Naive thymus-derived CD8-positive, alpha-beta T cell (primary cell): ENCODE measurements around the gene HLA-DQA1. TPM values are rescaled to one million over a fixed set of nuclear protein-coding genes. Genes with fewer than 3 reads are reported as not detected.
"Not testable (repeated sequence)": the region's sequence is repeated elsewhere in the genome, so short reads cannot be mapped to it uniquely, and the experiment has no call there.

Experiments
- ATAC-seq, 2 donors: fragments of 150-1000 bp; cut with Tn5 transposase in 1 of 2; sonication (Bioruptor Pico), chemical (Tn5 transposase) in 1 of 2; 1 replicate in 1 of 2; 2 replicates in 1 of 2; pipeline ENCODE4 v1.10.0; 2021; ENCODE audit warnings: mild to moderate bottlenecking in 2 of 2, moderate library complexity in 2 of 2
- POLR2A ChIA-PET: fragments of 350-600 bp; sonication (Branson Sonifier 250); formaldehyde crosslinking; loops from one replicate; lab custom pipeline; 2021; ENCODE audit warnings: antibody characterized with exemption; lab: Charles Lee
- DNase-seq, 10 donors: peaks; one replicate each; pipeline versions ENCODE4 v3.0.0 to v3.0.0-alpha.2; 2020 to 2022
- H3K27ac Mint-ChIP-seq, 10 donors: one replicate each; pipeline ENCODE4 v1.8.0; 2020 to 2022; ENCODE audit warnings: mild to moderate bottlenecking in 10 of 10, mixed read lengths in 10 of 10, moderate library complexity in 4 of 10, inconsistent platforms in 1 of 10
- H3K27me3 Mint-ChIP-seq, 5 donors: one replicate each; pipeline ENCODE4 v1.8.0; 2021 to 2022; ENCODE audit warnings: mixed read lengths in 5 of 5
- H3K36me3 Mint-ChIP-seq, 3 donors: one replicate each; pipeline ENCODE4 v1.8.0; 2020 to 2022; ENCODE audit warnings: mixed read lengths in 3 of 3, mild to moderate bottlenecking in 2 of 3, inconsistent platforms in 1 of 3
- H3K4me1 Mint-ChIP-seq, 4 donors: one replicate each; pipeline ENCODE4 v1.8.0; 2021 to 2022; ENCODE audit warnings: mixed read lengths in 4 of 4
- H3K4me3 Mint-ChIP-seq, 10 donors: one replicate each; pipeline ENCODE4 v1.8.0; 2020 to 2022; ENCODE audit warnings: mild to moderate bottlenecking in 10 of 10, mixed read lengths in 10 of 10, moderate library complexity in 6 of 10, inconsistent platforms in 1 of 10
- H3K9me3 Mint-ChIP-seq, 9 donors: one replicate each; pipeline ENCODE4 v1.8.0; 2020 to 2022; ENCODE audit warnings: mixed read lengths in 9 of 9, mild to moderate bottlenecking in 3 of 9, inconsistent platforms in 1 of 9, moderate library complexity in 1 of 9
- polyA plus RNA-seq, 3 donors: library from polyadenylated mRNA; unstranded; fragments of 300-500 nt; fragmentation: Illumina TruSeq; gene quantifications; one replicate each; pipeline ENCODE4 v1.2.3, GENCODE V29; 2021
- total RNA-seq, 8 experiments: library from RNA in 2 of 8; stranded (reverse) in 2 of 8; gene quantifications; one replicate each; pipeline ENCODE4 v1.2.3 and lab custom pipeline; 2021 to 2026

HLA-DQA1 gene
- total and polyA plus RNA-seq, 5 experiments from 2014 or later: 1.6 to 15.5 (median 12.4) TPM; not detected in 1

DNA sequence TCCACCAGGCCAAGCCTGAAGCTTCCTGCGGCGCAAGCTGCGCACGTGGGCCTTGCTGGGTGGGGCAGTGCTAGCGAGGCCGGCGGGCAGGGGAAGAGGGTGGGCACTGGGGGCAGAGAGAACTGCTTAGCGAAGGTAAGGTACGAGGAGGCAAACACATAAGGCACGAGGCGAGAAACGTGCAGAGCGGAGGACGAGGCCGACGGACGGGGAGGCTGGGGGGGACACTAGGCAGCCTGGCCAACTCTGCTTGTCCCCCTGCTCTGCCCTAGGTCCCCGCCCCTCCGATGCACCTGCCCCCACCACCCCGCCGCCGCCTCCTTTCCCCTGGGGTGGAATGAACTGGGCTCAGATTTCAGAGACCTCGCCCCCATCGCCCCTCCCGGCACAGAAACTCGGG is 27.1 kb downstream of the HLA-DQA1 start:
- no peaks in the 10 kb centered on the region for H3K36me3 Mint-ChIP-seq
- no peak for DNase-seq
- peaks cover 26 to 85% (median 36%) of the 10 kb centered on the region in 4 donors for H3K4me1 Mint-ChIP-seq
- H3K27ac Mint-ChIP-seq: peak overlapping the region in 4 of 10 donors; percentile 15 to 84 (median 76)
- POLR2A ChIA-PET: no interaction called here
- peak overlapping the region in 9 of 10 donors; percentile 72 to 89 (median 83) for H3K4me3 Mint-ChIP-seq
- ATAC-seq: no peak
- H3K27me3 Mint-ChIP-seq: peaks cover 5 to 31% (median 21%) of the 10 kb centered on the region in 5 donors
- no peaks in the 10 kb centered on the region for H3K9me3 Mint-ChIP-seq

DNA sequence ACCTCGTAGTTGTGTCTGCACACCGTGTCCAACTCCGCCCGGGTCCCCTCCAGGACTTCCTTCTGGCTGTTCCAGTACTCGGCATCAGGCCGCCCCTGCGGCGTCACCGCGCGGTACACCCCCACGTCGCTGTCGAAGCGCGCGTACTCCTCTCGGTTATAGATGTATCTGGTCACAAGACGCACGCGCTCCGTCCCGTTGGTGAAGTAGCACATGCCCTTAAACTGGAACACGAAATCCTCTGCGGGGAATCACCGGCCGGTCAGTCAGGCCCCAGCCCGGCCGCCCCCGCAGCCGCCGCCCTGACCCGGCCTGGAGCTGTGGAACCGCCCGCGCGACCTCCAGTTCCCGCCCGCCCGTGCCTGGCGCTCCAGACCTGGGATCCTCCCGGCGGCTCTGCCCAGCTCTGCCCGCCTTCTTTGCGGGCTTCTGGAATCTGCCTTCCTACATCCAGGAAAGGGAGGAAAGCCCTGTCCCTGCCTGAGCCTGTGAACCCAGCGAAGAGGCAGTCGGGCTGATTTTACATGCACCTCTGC is 27.7 kb downstream of the HLA-DQA1 start:
- peaks cover 5 to 31% (median 21%) of the 10 kb centered on the region in 5 donors for H3K27me3 Mint-ChIP-seq
- H3K36me3 Mint-ChIP-seq: no peaks in the 10 kb centered on the region
- H3K4me1 Mint-ChIP-seq: peaks cover 26 to 83% (median 35%) of the 10 kb centered on the region in 4 donors
- DNase-seq (peak in 7 of 10 donors; percentile 15 to 65 (median 42)), ATAC-seq (peak; percentile 44 to 60)
- H3K4me3 Mint-ChIP-seq: peak overlapping the region in 9 of 10 donors; percentile 72 to 89 (median 87)
- H3K27ac Mint-ChIP-seq: peak overlapping the region in 6 of 10 donors; percentile 15 to 84 (median 72)
- no peaks in the 10 kb centered on the region for H3K9me3 Mint-ChIP-seq
- POLR2A ChIA-PET: interaction anchor here (0.6 to 1.1 kb wide), 3 partner anchors 42 to 215 kb away, joined by 3 to 6 read pairs (median 4); no protein-coding TSS in a partner anchor

DNA sequence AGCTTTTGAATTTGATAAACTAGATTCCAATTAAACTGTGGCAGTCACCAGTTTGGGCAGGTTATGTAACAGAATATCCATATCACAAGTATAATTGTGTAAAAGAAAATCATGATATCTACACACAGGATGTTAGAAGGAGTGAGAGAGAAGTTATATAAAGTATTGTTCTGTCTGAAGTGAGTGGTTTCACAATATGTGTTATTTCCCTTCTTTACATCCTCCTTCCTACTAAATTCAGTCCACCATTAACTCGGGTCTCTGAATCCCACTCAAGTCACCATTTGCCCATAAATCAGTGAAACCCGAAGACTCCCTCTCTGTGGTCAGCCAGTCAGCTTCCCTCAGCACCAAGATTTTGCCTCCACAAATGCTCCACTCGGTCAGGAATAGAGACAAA is 28.5 kb downstream of the HLA-DQA1 start:
- Mint-ChIP-seq H3K27ac (peak overlapping the region in 8 of 10 donors; percentile 13 to 88 (median 72)), H3K9me3 (no peaks in the 10 kb centered on the region), H3K4me1 (peaks cover 25 to 82% (median 34%) of the 10 kb centered on the region in 4 donors), H3K27me3 (peaks cover 5 to 31% (median 21%) of the 10 kb centered on the region in 5 donors), H3K4me3 (peak overlapping the region in 9 of 10 donors; percentile 72 to 89 (median 87)), H3K36me3 (no peaks in the 10 kb centered on the region)
- peak in 1 of 2 donors; percentile 10 for ATAC-seq
- DNase-seq: peak in 2 of 10 donors; percentile 5 to 9
- POLR2A ChIA-PET: interaction anchor here (0.6 to 1.5 kb wide), 4 partner anchors 25 to 216 kb away, joined by 3 to 6 read pairs (median 4); no protein-coding TSS in a partner anchor

DNA sequence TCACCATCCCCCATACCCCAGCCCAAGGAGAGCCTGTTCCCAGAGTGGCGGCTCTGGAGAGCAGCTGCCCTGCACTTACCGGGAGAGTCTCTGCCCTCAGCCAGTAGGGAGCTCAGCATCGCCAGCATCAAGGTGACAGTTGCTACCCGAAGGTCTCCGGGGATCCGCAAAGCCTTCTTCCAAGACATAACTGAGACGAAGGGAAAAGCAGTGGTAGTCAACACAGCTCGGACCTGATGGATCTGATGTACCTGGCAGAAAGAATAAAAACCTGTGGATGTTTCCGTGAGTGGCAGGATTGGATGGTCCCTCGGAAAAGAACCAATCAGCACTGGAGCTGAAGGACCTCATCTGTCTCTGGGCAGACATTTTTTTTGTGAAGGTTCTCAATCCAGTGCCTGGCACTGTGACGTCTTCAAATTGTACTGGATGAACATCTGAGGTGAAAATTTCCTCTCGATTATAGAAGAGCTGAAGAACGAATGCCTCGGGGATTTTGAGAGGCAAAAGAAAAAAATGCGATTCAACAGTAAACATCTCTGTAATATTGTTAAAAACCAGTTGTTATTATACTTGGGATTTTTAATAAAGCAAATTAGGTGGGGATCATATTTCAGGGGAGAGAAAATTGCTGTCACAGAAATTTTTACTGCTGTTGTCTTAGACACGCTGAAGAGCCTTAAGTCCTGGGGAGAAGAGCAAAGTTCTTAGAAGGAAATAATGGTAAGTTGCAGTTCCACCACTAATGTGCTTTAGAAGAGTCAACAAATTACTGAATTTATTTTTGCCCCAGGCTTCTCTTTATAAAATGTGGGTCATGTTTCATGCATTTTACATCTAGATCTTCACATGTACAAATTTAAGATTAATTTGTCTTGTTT is 29.5 kb downstream of the HLA-DQA1 start, which contains the start of gene HLA-DQB1:
TSS of gene HLA-DQB1 (minus strand) at position 238 of the 881 bp plus-strand sequence. CDS start at position 188, 50 bp downstream.
- DNase-seq: peak in 8 of 10 donors; percentile 52 to 71 (median 63)
- peaks cover 0 to under 1% (median under 1%) of the 10 kb centered on the region in 3 donors for H3K36me3 Mint-ChIP-seq
- peaks cover 5 to 31% (median 21%) of the 10 kb centered on the region in 5 donors for H3K27me3 Mint-ChIP-seq
- POLR2A ChIA-PET: interaction anchor here (1.0 to 1.5 kb wide), 2 partner anchors 23 to 24 kb away, joined by 3 read pairs; no protein-coding TSS in a partner anchor
- peak within 1 kb of the TSS; percentile 72 to 89 (median 85) for H3K4me3 Mint-ChIP-seq
- H3K9me3 Mint-ChIP-seq: peaks cover 0 to 3% (median 0%) of the 10 kb centered on the region in 9 donors
- peaks cover 24 to 74% (median 33%) of the 10 kb centered on the region in 4 donors for H3K4me1 Mint-ChIP-seq
- peak; percentile 73 to 78 for ATAC-seq
- H3K27ac Mint-ChIP-seq: peak within 1 kb of the TSS; percentile 13 to 88 (median 60)

DNA sequence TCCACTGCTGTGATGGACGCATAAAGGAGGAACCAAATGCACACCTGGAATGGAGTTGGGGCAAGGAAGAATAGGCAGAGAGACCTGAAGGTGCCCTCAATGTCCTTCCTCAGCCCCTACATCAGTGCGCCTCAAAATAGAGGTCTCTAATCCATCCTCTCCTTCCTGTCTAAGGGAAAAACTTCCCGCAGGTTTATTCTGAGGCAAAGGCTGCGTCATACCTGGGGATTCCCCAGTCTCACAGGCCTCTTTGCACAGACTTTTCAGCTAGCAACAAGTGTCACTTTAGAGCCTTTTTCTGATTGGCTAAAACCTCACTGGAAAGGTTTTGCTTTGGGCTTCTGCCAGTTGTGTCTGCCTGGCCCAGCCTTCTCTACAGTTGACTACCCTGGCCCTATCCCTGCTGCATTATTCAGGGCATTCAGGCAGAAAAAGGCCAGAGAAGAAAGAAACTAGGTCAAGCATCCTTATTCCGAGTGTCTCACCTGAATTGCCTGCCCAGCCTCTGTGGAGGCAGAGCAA is 31.1 kb downstream of the HLA-DQA1 start:
- Mint-ChIP-seq H3K9me3 (peaks cover 0 to 10% (median 5%) of the 10 kb centered on the region in 9 donors), H3K4me1 (peaks cover 24 to 63% (median 33%) of the 10 kb centered on the region in 4 donors), H3K36me3 (peaks cover 0 to 7% (median 5%) of the 10 kb centered on the region in 3 donors), H3K4me3 (peak overlapping the region in 4 of 10 donors; percentile 15 to 53 (median 28)), H3K27ac (peak overlapping the region in 6 of 10 donors; percentile 43 to 81 (median 78)), H3K27me3 (peaks cover 5 to 29% (median 21%) of the 10 kb centered on the region in 5 donors)
- ATAC-seq (peak; percentile 74 to 81), DNase-seq (peak in 9 of 10 donors; percentile 19 to 78 (median 59))
- POLR2A ChIA-PET: no interaction called here

DNA sequence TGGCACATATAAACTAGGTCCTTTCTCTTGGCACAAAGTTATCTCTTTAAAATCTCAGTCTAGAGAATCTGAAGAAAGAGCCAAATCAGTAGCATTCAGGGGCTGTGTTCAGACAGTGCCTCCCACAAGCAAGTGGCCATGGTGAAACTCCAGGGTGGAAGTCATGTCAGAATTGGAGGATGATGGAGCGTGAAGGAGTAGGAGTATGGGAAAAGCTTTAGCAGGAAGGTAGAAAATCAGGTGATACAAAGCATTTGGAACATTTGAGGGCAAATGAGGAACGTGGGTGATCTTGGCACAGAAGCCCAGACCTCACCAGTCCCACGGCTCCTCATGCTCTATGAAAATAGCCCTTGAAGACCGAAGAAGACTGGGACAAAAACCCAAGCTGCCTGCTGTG is 32.0 kb downstream of the HLA-DQA1 start:
- POLR2A ChIA-PET: interaction anchor here (0.9 kb wide), 1 partner anchor 303 kb away, joined by 3 read pairs; no protein-coding TSS in a partner anchor
- Mint-ChIP-seq H3K27ac (peak overlapping the region in 2 of 10 donors; percentile 43 to 48), H3K9me3 (peaks cover 0 to 15% (median 5%) of the 10 kb centered on the region in 9 donors), H3K4me3 (no peak overlapping the region), H3K36me3 (peaks cover 0 to 7% (median 5%) of the 10 kb centered on the region in 3 donors), H3K27me3 (peaks cover 5 to 28% (median 21%) of the 10 kb centered on the region in 5 donors), H3K4me1 (peaks cover 24 to 56% (median 31%) of the 10 kb centered on the region in 4 donors)
- no peak for DNase-seq
- no peak for ATAC-seq

DNA sequence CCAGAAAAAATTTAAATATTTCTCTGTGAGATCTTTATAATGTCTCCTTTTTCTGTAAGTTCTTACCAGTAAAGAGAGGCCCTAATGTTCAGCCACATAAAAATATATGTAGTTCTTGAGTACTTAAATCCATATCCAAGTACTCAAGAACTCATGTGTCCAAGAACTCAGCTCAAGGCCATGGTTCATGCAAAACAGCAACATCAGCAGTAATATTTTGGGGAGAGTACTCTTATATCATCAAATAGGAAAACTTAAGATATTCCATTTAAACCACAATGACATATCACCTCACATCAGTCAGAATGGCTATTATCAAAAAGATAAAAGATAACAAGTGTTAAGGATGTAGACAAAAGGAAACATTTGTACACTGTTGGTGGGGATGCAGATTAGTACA is 32.7 kb downstream of the HLA-DQA1 start:
- peaks cover 21 to 53% (median 27%) of the 10 kb centered on the region in 4 donors for H3K4me1 Mint-ChIP-seq
- no peak for ATAC-seq

DNA sequence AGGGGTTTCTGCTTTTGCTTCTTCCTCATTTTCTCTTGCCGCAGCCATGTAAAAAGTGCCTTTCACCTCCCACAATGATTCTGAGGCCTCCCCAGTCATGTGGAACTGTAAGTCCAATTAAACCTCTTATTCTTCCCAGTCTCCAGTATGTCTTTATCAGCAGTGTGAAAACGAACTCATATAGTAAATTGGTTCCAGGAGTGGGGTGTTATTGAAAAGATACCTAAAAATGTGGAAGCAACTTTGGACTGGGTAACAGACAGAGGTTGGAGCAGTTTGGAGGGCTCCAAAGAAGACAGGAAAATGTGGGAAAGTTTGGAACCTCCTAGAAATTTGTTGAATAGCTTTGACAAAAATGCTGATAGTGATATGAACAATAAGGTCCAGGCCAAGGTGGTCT is 34.7 kb downstream of the HLA-DQA1 start:
- DNase-seq, ATAC-seq, H3K27me3 Mint-ChIP-seq, H3K27ac Mint-ChIP-seq, POLR2A ChIA-PET, H3K4me3 Mint-ChIP-seq: not testable (repeated sequence)
- Mint-ChIP-seq H3K36me3 (peaks cover 0 to 11% (median 5%) of the 10 kb centered on the region in 3 donors), H3K4me1 (peaks cover under 1 to 35% (median 9%) of the 10 kb centered on the region in 4 donors), H3K9me3 (peaks cover 0 to 25% (median 8%) of the 10 kb centered on the region in 9 donors)

More for the DNA sequence above, 32.7 kb downstream of the HLA-DQA1 start:
- Mint-ChIP-seq H3K27me3 (peaks cover 5 to 22% (median 17%) of the 10 kb centered on the region in 5 donors), H3K9me3 (peaks cover 0 to 20% (median 7%) of the 10 kb centered on the region in 9 donors), H3K4me3 (no peak overlapping the region), H3K27ac (peak overlapping the region in 1 of 10 donors; percentile 42), H3K36me3 (peaks cover 0 to 7% (median 5%) of the 10 kb centered on the region in 3 donors)
- POLR2A ChIA-PET: interaction anchor here (0.9 kb wide), 1 partner anchor 302 kb away, joined by 3 read pairs; no protein-coding TSS in a partner anchor
- no peak for DNase-seq

DNA sequence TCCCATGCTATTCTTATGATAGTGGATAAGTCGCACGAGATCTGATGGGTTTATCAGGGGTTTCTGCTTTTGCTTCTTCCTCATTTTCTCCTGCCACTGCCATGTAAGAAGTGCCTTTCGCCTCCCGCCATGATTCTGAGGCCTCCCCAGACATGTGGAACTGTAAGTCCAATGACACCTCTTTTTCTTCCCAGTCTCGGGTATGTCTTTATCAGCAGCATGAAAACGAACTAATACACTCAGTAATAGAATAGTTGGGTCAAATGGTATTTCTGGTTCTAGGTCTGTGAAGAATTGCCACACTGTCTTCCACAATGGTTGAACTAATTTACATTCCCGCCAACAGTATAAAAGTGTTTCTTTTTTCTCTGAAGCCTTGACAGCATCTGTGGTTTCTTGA is 36.9 kb downstream of the HLA-DQA1 start:
- H3K27ac Mint-ChIP-seq, POLR2A ChIA-PET, H3K4me3 Mint-ChIP-seq, H3K27me3 Mint-ChIP-seq, ATAC-seq, DNase-seq: not testable (repeated sequence)
- peaks cover 0 to 46% (median 15%) of the 10 kb centered on the region in 9 donors for H3K9me3 Mint-ChIP-seq
- H3K36me3 Mint-ChIP-seq: peaks cover 0 to 22% (median 20%) of the 10 kb centered on the region in 3 donors
- H3K4me1 Mint-ChIP-seq: peaks cover 0 to 15% (median 0%) of the 10 kb centered on the region in 4 donors

DNA sequence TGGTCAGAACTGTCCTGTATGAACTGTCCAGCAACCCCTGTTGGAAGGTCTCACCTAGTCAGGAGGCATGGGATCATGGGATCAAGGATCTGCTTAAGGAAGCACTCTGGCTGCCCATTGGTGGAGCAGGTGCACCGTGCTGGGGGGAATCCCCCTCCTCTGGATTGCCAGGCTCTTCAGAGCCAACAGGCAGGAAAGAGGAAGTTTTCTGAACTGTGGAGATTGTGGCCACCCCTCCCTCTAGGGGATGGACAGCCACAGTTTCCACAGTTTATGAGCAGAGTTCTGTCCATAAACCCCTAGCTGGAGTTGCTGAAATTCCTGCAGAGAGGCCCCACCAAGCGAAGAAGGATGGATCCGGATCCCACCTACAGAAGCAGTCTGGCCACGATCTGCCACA is 42.3 kb downstream of the HLA-DQA1 start:
- Mint-ChIP-seq H3K9me3 (peaks cover 0 to 38% (median 13%) of the 10 kb centered on the region in 9 donors), H3K4me3 (no peak overlapping the region), H3K27me3 (peaks cover 0 to 5% (median 0%) of the 10 kb centered on the region in 5 donors), H3K4me1 (peaks cover 0 to 16% (median under 1%) of the 10 kb centered on the region in 4 donors), H3K27ac (no peak overlapping the region), H3K36me3 (peaks cover 0 to 16% (median 15%) of the 10 kb centered on the region in 3 donors)
- ATAC-seq (no peak), DNase-seq (no peak)
- POLR2A ChIA-PET: no interaction called here

DNA sequence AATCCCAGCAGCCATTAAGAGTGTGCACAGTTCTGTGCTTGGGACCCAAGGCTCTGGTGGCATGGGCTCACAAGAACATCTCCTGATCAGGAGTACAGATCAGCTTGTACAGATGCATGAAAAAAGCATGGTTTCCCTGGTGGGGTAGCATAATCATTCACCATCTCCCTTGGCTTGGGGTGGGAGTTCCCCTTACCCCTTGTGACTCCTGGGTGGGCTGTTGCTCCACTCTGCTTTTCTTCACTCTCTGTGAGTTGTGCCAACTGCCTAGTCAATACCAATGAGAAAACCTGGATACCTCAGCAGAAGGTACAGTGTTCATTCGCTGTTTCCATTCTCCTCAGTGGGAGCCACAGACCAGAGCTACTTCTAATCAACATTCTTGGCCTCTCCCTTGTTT is 42.8 kb downstream of the HLA-DQA1 start:
- peaks cover 0 to 5% (median 0%) of the 10 kb centered on the region in 5 donors for H3K27me3 Mint-ChIP-seq
- peaks cover 0 to 16% (median 15%) of the 10 kb centered on the region in 3 donors for H3K36me3 Mint-ChIP-seq
- peak overlapping the region in 1 of 10 donors; percentile 19 for H3K27ac Mint-ChIP-seq
- H3K9me3 Mint-ChIP-seq: peaks cover 0 to 35% (median 13%) of the 10 kb centered on the region in 9 donors
- no peak overlapping the region for H3K4me3 Mint-ChIP-seq
- ATAC-seq (no peak), DNase-seq (no peak)
- peaks cover under 1 to 22% (median 1%) of the 10 kb centered on the region in 4 donors for H3K4me1 Mint-ChIP-seq
- POLR2A ChIA-PET: no interaction called here
